Peyer's patch (tissue), 4 donors: ENCODE results near the gene EYA4.

Experiments used
- CTCF ChIP-seq, 6 experiments: fragments of 450-650 bp in 4 of 6; fragments of 200-600 bp in 2 of 6; sonication (generic) in 1 of 6; IDR thresholded peaks; one replicate each; pipeline ENCODE4 v1.5.1; 2017 to 2019; ENCODE audit warnings: antibody characterized with exemption in 6 of 6, mild to moderate bottlenecking in 3 of 6, moderate library complexity in 1 of 6
- POLR2A ChIP-seq, 2 donors: fragments of 450-650 bp; IDR thresholded peaks; one replicate each; pipeline ENCODE4 v1.5.1; 2017; ENCODE audit warnings: antibody characterized with exemption in 2 of 2, mild to moderate bottlenecking in 2 of 2, moderate library complexity in 2 of 2

- no peak for TF ChIP-seq CTCF (IDR thresholded peaks at IDR 0.05)
- no peak for TF ChIP-seq POLR2A (IDR thresholded peaks at IDR 0.05)
Measured at GRCh38 chr6:133312006-133312405, 70.8 kb downstream of the EYA4 start.
